ENCODE data around the gene CENPP.
"Not testable (repeated sequence)": the region's sequence is repeated elsewhere in the genome, so short reads cannot be mapped to it uniquely, and the experiment has no call there.

The CENPP gene

DNA sequence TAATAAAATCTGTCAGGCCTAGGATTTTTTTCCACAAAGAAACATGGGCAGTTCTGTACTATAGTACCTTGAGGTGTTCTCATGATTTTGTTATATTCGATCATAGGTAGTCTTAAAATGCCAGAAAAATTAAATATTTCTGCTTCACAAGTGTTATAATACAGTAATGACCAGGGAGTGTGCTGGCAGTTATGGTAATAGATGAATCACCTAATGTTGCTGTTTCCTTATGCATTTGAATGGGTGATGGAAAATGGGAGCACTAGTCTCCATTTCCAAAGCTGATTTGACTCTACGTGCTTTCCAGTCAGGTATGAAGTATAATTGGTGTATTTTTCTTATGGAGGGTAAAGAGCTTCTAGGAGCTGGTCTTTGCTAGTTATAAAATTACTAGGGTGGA is 54.9 kb downstream of the CENPP start:
- DNase-seq (ENCODE audit: low read depth): no peak

DNA sequence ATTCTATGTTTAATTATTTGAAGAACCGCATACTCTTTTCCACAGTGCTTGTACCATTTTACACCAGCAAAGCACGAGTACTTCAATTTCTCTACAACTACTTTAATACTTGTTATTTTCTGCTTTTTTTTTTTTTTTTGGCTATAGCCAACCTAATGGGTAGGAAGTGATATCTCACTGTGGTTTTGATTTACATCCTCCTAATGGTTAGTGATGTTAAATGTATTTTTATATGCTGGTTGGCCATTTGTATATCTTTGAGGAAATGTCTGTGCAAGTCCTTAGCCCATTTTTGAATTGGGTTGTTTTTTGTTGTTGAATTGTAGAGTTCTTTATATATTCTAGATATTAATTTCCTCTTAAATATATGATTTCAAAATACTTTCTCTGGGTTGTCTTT is 56.0 kb downstream of the CENPP start:
- DNase-seq (ENCODE audit: low read depth): no peak

DNA sequence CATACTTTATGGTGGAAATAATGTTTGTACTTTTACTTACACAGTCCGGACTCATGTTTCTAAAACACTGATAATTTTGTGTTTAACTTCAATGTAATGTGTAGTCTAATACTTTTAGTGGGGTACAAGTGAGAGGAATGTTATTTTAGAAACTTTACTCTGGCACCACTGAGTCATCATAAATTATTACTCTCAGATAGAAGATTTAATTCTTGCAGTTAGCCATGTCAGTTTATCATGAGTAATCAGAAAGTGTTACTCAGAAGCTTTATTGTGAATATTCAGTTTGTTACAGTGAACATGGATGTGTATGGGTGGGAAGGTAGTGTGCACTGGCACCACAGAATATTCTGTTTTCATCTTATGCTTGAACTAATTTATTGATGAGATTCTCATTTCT is 58.6 kb downstream of the CENPP start:
- peak; percentile 5 for DNase-seq (ENCODE audit: low read depth)

DNA sequence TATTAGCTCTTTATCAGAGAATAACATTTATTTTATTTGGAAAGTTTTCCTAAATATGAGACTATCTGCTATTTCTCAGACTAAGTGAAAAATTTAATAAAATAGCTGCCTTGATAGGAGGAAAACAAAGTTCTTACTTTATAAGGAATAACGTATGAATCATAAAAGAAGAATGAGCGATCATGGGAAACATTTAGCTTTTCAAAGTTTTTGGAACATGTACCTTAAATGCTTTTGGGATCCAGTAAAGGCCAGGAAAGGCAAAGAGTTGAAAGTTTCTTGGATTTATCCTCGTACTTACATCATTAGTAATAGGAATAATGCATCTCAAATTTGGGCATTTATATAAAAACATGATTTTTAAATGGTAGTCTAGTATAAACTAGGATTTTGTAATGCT is 59.2 kb downstream of the CENPP start:
- DNase-seq (ENCODE audit: low read depth): no peak

DNA sequence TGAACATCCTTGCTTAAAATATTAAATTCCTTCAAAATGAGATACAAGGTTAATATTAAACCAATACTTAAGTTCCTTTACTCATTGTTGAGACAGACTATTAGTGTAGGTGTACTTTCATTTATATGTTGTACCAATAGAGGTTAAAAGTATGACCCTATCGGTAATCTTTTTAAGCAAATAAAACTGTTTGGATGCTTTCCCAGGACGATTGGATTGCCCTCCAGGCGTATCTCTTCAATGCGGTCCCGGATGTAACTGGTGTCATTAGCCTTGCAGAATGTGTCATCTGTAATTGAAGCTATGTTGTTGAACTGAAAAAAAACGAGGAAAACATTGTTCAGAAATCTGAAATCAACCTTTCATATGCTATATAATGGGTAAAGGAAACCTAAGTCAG is 59.7 kb downstream of the CENPP start:
- no peak for DNase-seq (ENCODE audit: low read depth)

DNA sequence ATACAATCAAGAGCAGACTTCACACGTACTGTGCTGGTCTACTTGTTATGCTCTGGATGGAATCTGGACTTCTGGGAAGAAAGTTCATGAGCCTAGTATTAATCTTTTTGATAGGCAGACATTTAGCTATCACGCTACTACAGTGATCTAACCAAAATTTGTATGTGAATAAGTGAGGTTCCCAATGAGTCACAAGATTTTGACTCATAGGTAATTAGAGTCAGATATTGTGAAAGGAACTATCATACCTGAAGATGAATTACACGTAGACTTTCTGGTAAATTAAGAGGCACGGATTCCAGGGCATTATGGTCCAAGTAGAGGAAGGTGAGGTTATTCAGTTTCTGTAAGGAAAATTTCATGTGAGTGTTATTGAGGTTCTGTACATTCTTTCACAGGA is 60.2 kb downstream of the CENPP start:
- DNase-seq (ENCODE audit: low read depth): no peak

DNA sequence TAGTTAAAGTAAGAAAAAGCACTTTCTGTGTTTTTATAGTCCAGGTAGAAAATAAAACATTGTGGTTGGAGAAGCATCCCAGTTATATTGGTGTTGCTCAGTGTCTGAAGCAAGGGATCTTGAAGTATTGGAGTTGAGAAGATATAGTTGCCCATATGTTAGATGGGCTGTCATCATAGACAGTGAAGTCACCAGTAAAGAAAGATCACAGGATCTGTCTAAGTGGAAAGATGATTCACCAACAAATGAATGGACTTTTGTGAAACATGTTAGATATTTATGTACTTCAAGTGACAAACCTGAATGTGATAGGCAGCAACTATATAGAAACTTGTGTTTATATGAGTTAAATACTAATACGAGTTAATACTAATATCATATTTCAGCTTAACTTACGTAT is 66.9 kb downstream of the CENPP start:
- no peak for DNase-seq (ENCODE audit: low read depth)

DNA sequence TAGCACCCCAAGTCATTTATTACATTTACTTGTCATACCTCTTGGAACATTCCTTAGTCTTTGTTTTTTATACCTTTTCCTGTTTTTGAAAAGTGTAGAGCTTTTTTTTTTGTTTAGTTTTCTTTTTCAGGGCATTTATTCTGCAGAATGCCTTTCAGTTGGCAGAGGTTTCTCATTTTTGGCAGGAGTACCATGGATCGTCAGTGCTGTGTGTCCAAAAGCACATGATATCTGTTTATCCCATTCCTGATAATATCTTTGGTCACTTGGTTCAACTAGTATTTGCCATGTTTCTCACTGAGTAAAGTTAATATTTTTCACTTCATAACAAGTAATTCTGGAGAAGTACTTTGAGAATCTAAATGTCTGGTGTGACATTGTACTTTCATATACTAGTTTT is 67.9 kb downstream of the CENPP start:
- no peak for DNase-seq (ENCODE audit: low read depth)

DNA sequence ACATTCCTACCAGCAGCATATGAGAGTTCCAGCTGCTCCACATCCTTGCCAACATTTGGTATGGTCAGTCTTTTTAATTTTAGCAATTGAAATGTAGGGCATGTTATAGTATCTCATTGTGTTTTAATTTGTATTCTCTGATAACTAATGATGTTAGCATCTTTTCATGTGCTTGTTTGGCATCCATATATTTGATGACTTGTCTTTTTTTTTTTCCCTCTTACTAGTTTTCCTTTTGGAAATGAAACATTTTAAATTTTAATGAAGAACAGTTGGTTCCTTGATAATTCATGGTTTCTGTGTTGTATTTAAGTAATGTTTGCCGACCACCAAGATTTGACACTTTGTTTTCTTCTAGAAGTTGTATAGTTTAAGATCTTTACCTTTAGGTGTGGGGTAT is 69.9 kb downstream of the CENPP start:
- DNase-seq (ENCODE audit: low read depth): no peak

DNA sequence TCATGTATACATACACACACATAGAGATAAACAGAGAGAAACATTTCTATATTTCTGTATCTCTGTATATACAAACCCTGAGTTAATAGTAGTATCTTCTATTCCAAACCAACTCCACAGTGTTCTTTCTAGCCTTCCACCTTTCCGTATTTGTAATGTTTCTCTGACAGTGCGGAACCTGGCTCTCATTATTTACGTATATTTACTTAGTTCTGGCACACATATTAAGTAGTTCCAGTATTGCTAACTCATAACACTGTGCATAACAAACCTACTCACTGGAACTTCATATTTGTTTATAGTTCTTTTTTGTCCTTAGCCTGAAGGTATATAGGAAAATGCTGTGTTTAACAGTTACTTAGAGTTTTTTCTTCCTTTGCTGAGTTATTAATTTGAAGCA is 72.1 kb downstream of the CENPP start:
- no peak for DNase-seq (ENCODE audit: low read depth)

DNA sequence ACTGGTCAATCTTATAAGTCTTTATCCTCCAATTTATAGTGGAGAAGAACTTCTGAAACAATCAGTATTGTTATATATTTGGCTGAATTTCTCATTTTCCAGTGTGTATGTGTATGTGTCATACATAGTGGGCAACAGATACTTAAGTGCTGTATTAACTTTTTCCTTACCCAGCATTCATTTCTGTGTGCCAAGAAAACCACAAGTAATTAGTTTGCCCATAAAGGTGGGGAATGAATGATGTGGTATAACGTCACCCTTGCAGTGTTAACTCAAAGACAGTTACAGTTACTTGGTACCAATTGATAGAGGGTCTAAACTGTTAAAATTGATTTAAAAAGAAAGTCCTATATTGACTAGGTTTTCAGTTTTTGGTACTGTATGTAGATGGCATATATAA is 76.6 kb downstream of the CENPP start:
- no peak for DNase-seq (ENCODE audit: low read depth)

DNA sequence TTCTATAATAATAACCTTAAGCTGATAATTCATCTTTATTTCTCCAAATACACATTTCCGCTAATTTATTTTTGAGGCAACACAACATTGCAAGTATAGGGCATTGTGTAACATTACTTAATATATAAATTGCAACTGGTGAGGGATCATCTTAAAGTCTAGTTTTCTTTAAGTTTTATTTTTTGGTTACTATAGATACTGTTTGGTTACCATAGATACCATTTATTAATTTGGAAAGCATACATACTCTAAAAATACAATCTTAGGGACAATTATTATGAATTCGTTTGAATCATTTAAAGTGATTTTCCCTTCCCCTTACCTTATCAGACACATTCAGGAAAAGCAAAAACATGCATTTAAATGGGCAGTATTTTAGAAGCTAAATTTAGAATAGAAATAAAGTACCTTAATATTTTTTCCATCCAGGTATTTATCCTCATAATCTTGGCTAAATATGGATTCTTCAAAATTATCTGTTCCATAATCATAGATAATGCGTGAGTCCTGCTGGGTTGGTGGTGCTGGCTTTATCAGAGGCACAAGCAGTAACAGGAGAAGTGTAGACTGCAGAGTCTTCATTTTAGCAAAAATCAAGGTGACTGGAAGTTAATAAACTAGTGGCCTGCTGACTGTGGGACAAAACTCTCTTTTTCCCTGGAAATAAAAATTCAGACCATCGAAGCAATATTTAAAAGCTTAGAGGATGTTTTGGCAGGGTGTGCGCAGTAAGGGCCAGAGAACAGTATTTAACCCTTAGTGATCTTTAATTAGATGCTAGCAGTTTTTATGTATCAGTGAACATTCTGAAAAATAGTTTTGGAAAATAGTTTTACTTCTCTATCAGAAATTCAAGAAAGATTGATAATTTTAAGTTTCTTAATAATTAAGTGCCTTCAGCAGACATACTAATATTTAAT is 77.3 kb downstream of the CENPP start:
- no peak for DNase-seq (ENCODE audit: low read depth)

DNA sequence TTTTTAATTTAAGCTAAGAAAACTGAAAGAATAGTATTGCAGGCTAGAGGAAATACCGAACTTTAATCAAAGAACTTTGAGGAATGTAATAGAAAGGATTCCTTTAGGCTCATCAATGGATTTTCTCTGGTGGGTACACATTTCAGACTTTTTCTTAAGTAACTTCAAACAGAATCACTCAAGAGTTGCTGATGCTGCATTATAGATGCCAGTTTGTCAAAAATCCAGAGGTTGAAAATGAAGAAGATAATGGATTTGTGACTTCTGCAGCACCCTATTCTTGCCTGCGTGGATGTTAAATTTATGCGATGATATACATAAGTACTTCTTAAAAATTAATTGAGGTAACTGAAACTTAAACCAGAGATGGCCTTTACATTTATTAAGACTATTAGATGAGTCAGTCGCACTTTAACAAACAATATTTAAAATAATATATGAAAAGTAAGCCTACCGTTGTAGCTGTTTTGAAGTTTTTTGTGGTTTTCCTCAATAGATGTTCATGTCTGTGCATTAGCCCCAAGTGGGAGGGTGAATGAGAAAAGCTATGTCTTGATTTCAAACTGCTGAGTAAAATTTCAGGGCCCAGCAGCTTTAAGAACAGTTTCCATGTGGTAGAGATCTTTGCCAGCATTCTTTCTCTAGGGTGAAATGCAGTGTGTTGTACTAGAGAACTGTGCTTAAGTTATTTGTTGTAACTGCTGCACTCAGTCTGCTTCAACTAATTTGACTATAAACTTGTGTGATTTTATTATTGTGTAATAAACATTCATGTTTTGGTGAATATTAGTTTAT is 78.5 kb downstream of the CENPP start, which contains the start of gene OGN:
Gene OGN, minus strand, starts transcription at position 537 of the 795 bp plus-strand sequence. CDS start 1,171 bp downstream, outside the sequence.
- DNase-seq (ENCODE audit: low read depth): no peak

DNA sequence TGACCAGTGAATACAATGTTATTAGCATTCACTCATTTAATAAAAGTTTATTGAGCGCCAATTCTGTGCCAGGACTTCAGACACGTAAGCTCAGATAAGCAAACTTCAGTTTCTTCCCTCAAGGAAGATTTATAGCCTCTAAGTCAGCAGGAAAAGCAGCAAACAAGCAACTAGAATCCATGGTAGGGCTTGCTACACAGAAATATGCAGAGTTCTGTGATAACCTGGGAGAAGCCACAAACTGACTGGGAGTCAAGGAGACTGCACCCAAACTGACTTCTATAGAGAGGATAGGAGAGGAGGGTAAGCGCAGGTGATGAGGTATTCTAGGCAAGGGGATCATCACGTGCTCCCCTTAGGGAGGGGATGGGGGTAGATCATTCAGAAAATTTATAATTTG is 80.1 kb downstream of the CENPP start:
- no peak for DNase-seq (ENCODE audit: low read depth)

DNA sequence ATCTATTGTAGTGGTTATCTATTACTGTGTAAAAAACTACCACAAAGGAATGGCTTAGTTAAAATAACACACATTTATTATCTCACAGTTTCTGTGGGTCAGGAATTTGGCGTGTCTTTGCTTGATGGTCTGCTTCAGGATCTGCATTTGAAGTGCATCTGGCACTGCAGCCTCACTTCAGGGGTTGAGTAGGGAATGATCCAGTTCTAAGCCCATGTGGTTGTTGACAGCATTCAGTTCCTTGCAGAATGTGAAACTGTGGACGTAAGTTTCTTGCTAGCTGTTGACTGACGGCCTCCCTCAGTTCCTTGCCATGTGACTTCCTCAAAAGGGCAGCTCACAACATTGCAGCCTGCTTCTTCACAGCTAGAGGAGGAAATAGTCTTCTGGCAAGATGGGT is 80.7 kb downstream of the CENPP start:
- no peak for DNase-seq (ENCODE audit: low read depth)

DNA sequence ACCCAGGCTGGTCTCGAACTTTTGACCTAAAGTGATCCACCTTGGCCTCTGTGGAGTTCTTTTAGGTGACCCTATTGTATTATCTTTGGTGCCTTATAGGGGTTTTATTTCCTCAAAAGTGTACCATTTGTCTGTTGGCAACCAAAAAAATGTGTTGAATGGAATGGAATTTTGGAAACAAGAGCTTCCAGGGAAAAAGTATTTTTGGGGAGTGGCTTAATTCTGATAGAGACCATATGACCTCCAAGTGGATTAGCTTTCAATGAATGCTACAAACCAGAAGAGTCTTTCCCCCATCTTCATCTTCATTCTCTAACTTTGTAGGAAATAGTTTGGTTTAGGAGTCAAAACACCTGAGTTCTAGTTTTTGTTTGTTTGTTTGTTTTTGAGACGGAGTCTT is 82.1 kb downstream of the CENPP start:
- no peak for DNase-seq (ENCODE audit: low read depth)

DNA sequence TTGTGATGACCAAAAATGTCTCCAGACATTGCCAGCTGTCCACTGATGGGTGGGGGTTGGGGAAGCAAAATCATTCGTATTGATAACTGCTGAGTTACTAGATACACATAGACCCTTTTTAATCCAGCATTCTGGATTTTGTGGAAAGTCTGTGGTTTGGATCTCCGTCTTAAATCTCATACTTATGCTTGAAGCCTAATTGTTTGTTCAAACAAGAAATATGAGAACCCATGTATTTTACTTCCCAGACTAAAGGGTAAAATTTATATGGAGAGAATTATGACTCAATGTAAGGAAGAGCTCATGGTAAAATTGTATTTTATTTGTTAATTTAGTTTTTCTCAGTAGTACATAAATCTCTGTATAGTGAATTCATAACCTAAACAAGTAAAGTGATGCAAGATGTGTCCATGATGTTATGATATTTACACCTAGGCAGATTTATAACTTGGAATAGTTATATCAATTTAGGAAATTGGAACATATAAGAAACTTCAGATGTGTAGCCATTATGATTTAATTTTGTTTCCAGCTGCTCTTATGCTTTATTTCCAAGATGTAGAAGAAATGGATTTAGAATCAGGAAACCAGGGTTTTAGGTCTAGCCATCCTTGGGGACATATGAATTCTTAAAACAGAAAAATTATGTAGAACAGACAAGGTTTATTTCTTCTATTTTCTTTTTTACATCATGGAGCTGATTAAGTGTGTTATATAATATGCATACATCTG is 83.2 kb downstream of the CENPP start:
- DNase-seq (ENCODE audit: low read depth): no peak

DNA sequence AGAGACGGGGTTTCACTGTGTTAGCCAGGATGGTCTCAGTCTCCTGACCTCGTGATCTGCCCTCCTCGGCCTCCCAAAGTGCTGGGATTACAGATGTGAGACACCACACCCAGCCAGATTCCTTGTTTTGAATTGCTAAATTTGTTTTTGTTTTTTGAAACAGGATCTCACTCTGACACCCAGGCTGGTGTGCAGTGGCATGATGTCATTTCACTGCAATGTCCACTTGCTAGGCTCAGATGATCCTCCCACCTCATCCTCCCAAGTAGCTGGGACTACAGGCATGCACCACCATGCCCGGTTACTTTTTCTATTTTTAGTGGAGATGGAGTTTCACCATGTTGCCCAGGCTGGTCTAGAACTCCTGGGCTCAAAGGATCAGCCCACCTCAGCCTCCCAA is 85.4 kb downstream of the CENPP start:
- DNase-seq (ENCODE audit: low read depth): not testable (repeated sequence)

DNA sequence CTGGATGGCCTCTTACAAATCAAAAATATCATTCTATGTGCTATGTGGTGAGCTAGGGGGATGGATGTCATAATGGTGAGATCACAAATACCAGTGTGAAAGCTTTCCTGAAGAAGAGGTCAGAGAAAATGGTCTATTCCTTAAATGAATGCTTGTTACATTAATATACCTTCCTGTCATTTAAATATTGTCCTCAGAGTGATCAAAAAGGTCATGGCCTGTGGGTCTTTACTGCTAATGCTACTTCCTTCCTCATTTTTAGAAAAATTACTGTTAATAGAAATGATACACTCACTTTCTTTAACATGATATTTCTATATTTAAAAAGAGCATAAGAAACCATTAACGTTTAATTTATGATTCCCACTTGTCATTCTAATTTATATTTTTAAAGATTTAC is 88.8 kb downstream of the CENPP start:
- no peak for DNase-seq (ENCODE audit: low read depth)

DNA sequence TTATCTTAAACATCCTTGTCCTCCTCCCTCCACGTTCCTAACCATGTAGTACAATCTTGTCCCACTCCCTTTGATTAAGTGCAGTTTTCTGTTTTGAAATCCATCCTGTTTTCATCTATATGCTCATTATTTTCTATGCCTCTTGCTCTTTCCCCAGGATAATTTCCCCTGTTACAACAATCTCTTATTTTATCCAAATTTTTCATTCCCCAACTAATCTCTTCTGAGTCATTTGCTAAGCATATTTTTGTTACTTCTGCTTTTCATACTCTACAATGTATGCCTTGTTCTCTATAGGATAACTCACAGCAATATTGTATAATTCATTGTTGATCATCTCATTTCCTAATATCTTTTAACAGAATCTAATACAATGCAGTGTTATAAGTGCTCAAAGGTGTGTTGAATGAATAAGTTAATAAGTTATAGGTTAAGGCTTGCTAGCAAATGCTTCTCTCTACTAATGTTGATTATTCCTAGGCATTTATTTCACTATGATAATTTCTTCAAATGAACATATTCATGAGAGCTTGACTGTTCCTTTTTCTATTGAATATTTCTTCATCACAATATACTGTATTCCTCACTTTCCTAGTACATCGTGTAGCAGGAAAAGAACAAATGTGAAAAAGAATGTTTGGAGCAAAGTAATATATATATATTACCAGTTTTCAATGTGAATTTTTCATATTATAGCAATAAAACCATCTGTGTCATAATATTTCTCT is 97.0 kb downstream of the CENPP start:
- no peak for DNase-seq (ENCODE audit: low read depth)

DNA sequence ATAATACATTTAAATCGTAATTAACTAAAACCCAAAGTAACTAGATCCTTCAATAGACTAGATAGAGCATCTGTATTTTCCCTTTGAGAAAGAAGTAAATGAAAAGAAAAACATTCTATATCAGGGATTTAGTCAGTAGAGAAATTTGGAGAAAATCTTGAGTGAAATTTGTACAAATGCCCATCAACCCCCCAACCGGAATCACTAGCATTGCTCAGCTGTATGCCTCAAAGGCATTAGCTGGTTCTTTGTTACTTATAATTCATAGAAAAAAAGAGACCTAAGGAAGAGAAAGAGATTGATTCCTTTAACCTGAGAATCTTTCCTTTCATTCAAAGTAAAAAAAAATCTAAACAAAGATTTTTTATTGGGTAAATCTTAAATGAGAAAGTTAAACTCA is 97.9 kb downstream of the CENPP start:
- no peak for DNase-seq (ENCODE audit: low read depth)

DNA sequence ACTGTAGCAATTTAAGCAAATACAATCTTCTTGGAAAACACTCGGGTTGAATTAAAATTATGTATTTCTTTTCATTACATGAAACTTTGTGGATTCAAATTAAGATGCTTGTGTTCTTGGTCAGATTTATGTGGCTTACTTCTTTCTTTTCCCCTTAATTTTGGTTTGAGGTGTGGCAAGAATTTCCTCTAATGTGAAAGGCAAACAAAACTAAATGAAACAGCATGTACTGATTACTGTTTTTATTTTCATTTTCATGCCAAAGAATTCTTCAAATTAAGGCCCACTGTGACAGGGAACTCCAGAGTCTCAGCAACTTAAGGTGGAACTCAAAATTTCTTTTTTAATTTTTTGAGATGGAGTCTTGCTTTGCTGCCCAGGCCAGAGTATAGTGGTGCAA is 98.6 kb downstream of the CENPP start, which contains the start of gene OMD:
Gene OMD, minus strand, starts transcription at position 132 of the 400 bp plus-strand sequence. CDS start 6,913 bp downstream, outside the sequence.
- no peak for DNase-seq (ENCODE audit: low read depth)
